Nephron progenitor cell (in vitro differentiated cells): ENCODE measurements around the gene C10orf95.
A peak's percentile ranks its signal among the peaks of the same experiment; 100 is the strongest.

ENCODE experiments used
- DNase-seq: peaks from one replicate; pipeline ENCODE4 v3.0.0; 2021
- H3K27ac Mint-ChIP-seq: 2 replicates; pipeline ENCODE4 v1.8.0; 2021; ENCODE audit warnings: mild to moderate bottlenecking, moderate library complexity, mixed read lengths
- H3K27me3 Mint-ChIP-seq: 2 replicates; pipeline ENCODE4 v1.8.0; 2021; ENCODE audit warnings: mild to moderate bottlenecking, low read depth, mixed read lengths; ENCODE audit not compliant: poor library complexity
- H3K36me3 Mint-ChIP-seq: 2 replicates; pipeline ENCODE4 v1.8.0; 2021; ENCODE audit warnings: low read depth, mixed read lengths
- H3K4me1 Mint-ChIP-seq: 2 replicates; pipeline ENCODE4 v1.8.0; 2021; ENCODE audit warnings: mixed read lengths
- H3K4me3 Mint-ChIP-seq: 2 replicates; pipeline ENCODE4 v1.8.0; 2021; ENCODE audit warnings: mild to moderate bottlenecking, moderate library complexity, mixed read lengths
- H3K9me3 Mint-ChIP-seq: 2 replicates; pipeline ENCODE4 v1.8.0; 2021; ENCODE audit warnings: mild to moderate bottlenecking, moderate library complexity, mixed read lengths
- CTCF ChIP-seq: fragments of 200-600 bp; sonication (generic); IDR thresholded peaks from 2 replicates; pipeline ENCODE4 v1.5.0; 2021; ENCODE audit warnings: antibody characterized with exemption

The C10orf95 gene

GRCh38 chr10:102419269-102420180 is 31.8 kb downstream of the C10orf95 start:
- peaks cover 28% of the 10 kb centered on the region for H3K4me1 Mint-ChIP-seq
- H3K9me3 Mint-ChIP-seq: no peaks in the 10 kb centered on the region
- H3K27ac Mint-ChIP-seq: no peak overlapping the region
- peak overlapping the region; percentile 98 for H3K4me3 Mint-ChIP-seq
- no peak for TF ChIP-seq CTCF
- DNase-seq: peak; percentile 91
- H3K27me3 Mint-ChIP-seq: peaks cover 53% of the 10 kb centered on the region
- H3K36me3 Mint-ChIP-seq: no peaks in the 10 kb centered on the region

GRCh38 chr10:102418622-102419268 is 32.6 kb downstream of the C10orf95 start, which contains the start of gene PSD:
PSD (minus strand) TSS chr10:102418785; CDS start chr10:102417038, 1,747 bp downstream.
- Mint-ChIP-seq H3K36me3 (no peaks in the 10 kb centered on the region), H3K27ac (no peak within 1 kb of the TSS), H3K9me3 (no peaks in the 10 kb centered on the region), H3K27me3 (peaks cover 61% of the 10 kb centered on the region), H3K4me1 (peaks cover 28% of the 10 kb centered on the region), H3K4me3 (peak within 1 kb of the TSS; percentile 98)
- DNase-seq: no peak
- TF ChIP-seq CTCF: no peak

GRCh38 chr10:102416695-102417094 is 34.6 kb downstream of the C10orf95 start:
- TF ChIP-seq CTCF: no peak
- no peak for DNase-seq
- Mint-ChIP-seq H3K27ac (no peak overlapping the region), H3K4me1 (peaks cover 27% of the 10 kb centered on the region), H3K9me3 (no peaks in the 10 kb centered on the region), H3K36me3 (no peaks in the 10 kb centered on the region), H3K4me3 (no peak overlapping the region), H3K27me3 (peaks cover 76% of the 10 kb centered on the region)

- Mint-ChIP-seq H3K4me1 (peaks cover 30% of the 10 kb centered on the region), H3K4me3 (no peak overlapping the region), H3K27ac (no peak overlapping the region), H3K36me3 (no peaks in the 10 kb centered on the region), H3K9me3 (no peaks in the 10 kb centered on the region), H3K27me3 (peaks cover 80% of the 10 kb centered on the region)
- DNase-seq: no peak
- TF ChIP-seq CTCF: no peak
Observed at GRCh38 chr10:102416283-102416682, 35.1 kb downstream of the C10orf95 start.

GRCh38 chr10:102414749-102415148 is 36.6 kb downstream of the C10orf95 start:
- no peak for TF ChIP-seq CTCF
- H3K9me3 Mint-ChIP-seq: no peaks in the 10 kb centered on the region
- peaks cover 29% of the 10 kb centered on the region for H3K4me1 Mint-ChIP-seq
- no peaks in the 10 kb centered on the region for H3K36me3 Mint-ChIP-seq
- H3K4me3 Mint-ChIP-seq: no peak overlapping the region
- no peak overlapping the region for H3K27ac Mint-ChIP-seq
- peaks cover 89% of the 10 kb centered on the region for H3K27me3 Mint-ChIP-seq
- DNase-seq: no peak
